ENCODE measurements around the gene KLF3.

KLF3 gene

DNA sequence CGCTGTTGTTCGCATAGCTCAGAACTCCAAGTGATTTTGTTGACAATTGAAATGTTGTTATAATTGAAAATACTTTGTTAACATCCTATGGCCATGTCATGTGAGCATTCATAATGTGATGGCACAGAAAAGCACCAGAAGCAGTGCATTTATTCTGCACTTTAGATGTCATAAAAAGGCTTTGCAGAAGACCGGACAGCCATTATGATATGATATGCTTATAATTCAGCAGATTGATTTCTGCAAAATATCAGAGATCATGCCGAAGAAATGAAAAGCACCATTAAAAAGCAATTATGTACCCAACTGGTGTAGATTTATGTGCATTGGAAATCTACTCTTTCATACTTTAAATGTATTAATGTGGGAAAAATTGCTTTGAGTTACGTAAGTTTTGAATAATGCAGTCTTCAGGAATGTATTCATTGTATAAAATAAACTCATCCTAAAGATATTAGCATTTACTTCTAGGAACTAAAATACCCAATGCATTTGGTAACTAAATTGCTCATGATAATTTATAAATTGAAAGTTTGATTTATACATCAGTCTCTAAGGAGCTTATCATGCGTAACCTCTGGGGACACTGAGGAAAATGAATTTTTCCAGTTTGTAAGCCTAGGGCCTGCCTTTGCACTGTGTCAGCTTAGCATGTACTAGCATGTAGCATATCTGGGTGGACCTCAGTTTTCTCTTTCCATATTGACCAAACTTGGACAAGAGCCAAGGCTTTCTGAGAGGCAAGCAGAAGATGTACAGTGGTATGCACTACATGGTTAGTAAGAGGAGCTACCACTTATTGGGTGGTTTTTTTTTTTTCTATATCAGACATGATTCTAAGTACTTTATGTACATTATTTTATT lies 75.2 kb downstream of the KLF3 start:
- DNase-seq (ENCODE audit: low read depth in 4 of 4, low spot score in 1 of 4) = no peak

DNA sequence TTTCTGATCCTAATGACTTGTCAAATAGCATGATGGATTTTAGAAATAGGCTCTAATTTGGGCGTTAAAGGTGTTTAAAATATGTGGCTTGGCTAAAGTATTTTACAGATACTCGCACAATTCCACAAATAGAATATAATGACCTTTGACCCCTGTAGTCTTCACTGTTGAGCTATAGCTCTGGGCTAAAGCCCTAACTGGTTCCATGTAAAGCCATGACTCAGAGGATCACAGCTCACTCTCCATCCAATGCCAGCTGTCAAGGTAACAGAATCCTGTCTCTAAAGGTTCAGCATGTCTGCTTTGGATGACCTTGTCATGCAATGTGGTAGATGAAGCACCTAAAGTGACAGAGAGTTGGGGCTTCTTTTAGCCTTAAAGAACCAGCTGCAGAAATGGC lies 76.3 kb downstream of the KLF3 start:
- no peak for DNase-seq (ENCODE audit: low read depth in 4 of 4, low spot score in 1 of 4)

DNA sequence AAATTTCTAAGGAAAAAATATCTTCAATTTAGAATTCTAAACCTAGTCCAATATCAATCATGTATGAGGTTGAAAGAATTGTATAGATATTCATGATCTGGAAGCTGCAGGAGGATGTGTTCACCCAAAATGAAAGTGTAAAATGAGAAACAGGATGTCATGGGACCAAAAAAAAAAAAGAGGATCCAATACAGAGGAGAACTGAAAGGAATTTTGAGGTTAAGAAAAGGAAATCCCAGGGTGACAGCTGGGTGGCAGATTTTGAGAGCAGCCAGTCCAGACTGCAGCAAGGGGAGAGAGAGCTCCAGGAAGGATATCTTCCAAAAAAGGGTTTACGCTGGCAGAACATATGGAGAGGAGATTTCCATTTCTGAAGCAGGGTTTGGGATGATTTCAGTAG lies 79.9 kb downstream of the KLF3 start:
- DNase-seq (ENCODE audit: low read depth in 4 of 4, low spot score in 1 of 4) = no peak

DNA sequence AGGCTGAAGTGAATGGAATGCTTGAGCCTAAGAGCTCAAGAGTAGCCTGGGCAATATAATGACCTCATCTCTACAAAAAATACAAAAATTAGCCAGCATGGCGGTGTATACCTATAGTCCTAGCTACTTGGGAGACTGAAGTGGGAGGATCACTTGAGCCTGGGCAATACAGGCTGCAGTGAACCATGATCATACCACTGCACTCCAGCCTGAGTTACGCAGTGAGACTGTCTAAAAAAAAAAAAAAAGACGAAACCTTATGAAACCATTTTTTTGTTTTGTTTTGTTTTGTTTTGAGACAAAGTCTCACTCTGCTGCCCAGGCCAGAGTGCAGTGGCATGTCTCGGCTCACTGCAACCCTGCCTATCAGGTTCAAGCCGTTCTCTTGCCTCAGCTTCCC lies 81.9 kb downstream of the KLF3 start:
- no peak for DNase-seq (ENCODE audit: low read depth in 4 of 4, low spot score in 1 of 4)

DNA sequence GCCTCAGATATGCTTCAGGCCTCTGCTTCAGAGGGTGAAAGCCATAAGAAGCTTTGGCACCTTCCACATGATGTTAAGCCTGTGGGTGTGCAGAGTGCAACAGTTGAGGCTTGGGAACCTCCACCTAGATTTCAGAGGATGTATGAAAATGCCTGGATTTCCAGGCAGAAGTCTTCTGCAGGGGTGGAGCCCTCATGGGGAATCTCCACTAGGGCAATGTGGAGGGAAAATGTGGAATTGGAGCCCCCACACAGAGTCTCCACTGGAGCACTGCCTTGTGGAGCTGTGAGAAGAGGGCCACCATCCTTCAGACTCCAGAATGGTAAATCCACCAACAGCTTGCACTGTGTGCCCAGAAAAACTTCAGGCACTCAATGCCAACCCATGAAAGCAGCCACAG lies 83.6 kb downstream of the KLF3 start:
- no peak for DNase-seq (ENCODE audit: low read depth in 4 of 4, low spot score in 1 of 4)

DNA sequence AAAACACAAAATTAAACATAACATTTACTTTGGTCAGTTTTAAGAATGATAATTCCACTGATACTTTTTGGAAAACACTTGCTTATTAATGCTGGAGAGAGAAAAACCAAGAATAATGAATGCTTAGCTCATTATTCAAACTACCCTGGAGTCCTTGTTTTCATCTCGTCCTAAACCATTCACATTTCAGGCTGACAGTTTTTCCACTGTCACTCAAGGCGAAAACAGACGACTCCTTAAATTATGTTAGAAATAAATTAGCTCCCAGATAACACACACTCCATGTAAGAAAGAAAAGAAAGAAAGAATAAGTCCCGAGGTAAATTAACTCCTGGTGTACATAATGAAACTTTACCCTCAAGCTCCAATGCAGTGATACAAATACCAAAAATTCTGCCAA lies 85.3 kb downstream of the KLF3 start:
- DNase-seq (ENCODE audit: low read depth in 4 of 4, low spot score in 1 of 4) = no peak

All from stimulated activated CD4-positive, alpha-beta T cell treated with anti-CD3 and anti-CD28 coated beads, Interleukin-1b, Interleukin-23, amount 100 ng/mL, for 24 hours (primary cell).